Stimulated activated CD8-positive, alpha-beta memory T cell treated with anti-CD3 and anti-CD28 coated beads, Interleukin-15, amount 100 ng/mL, for 24 hours (primary cell): ENCODE data around the gene PDE5A.
"Not testable (repeated sequence)": the region's sequence is repeated elsewhere in the genome, so short reads cannot be mapped to it uniquely, and the experiment has no call there.

ENCODE experiments used
- DNase-seq: peaks from one replicate; pipeline ENCODE4 v3.0.0-alpha.2; 2020; ENCODE audit warnings: low read depth

Gene PDE5A

DNA sequence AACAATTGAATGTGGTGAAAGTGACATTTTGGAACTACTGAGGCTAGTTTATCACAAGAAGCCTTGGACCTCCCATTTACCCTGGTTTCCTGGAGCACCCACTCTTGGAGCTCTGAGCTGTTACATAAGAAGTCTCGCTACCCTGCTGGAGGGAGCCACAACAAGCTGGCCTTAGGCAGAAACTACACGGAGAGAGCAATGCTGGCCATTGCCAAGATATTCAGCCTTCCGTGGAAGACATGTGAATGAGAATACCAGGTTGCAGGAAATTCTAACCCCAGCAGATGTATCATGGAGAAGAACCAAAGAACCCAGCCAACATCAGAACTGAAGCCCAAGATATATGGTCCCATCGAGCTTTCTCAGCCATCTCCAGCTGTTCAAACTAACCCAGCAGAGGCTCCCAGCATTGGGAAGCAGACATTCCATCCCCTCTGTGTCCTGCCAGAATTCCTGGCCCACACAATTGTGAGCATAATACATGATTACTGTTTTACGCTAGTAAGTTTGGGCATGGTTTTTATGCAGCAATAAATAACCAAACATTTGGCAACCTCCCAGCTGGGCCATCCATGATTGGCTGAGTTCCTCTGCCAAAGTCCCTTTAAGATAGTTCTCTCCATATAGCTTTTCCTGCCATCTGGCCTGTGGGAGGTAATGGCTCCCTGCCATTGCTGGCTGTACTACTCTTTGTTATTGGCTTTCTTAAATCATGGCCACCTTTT is 17.9 kb upstream of the PDE5A start:
- no peak for DNase-seq

DNA sequence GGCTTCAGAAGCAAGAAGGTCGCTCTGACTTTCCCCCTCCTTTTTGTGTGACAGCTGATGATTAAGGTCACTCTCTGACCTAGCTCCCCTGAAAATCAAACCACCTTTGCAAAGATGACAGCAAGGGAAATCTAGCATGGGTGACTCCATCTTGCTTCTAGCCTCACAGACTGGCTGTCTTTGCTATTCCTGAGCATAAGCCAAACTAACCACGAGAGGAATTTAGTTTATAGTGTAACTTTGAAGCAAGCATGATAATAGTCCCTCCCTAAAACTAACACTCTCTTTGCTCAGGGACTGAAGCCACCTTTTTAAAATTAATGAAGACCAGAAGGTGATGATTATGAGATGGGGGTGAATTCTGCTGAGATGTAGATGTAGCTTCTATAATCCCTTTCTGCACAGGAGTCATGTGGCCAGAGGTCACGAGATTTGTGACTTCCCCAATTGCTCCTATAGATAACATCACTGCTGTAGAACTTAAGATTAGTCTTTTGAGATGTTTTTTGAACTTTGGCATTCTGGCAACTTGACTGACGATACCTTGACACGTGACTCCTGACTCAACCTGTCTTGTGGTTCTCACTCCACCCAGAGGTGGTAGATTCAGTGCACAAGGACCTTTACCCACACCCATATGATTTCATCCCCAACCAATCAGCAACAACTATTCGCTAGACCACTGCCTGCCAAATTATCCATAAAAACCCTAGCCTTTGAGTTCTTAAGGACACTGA is 14.9 kb upstream of the PDE5A start:
- no peak for DNase-seq

DNA sequence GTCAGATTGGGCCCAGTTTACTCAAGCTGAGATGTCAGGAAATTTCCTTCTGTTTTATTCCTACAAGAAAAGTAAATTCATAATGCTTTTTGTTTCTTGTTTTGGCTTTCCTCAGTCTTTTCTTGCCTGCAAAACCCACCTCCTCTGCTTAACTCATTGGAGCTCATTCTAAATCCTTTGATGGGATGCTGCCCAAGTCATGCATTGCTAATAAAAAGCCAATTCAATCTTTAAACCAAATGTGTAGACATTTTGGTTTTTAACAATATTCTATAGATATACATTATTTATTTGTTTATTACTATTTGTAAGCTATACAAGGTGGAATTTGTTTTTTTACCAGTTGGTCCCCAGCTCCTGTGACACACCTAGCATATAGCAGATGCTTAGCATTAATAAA is 13.2 kb upstream of the PDE5A start:
- DNase-seq = no peak

DNA sequence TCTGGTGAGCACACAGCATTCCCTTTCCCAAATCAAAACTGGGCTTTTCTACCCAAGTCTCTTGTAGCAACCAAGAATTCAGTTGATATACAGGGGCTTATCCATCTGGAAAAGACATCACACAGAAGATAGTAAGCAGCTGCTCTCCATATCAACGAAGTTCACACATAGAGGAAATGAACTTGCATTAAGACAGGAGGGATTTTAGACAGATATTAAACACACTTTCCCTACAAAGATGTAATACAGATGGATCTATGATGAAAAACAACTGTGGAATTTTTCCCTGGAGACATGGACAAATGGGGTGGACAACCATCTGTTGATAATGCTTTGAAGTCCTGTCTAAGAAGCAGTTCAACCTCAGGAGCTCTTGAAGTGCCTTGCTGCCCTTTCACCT is 9.8 kb upstream of the PDE5A start:
- no peak for DNase-seq

DNA sequence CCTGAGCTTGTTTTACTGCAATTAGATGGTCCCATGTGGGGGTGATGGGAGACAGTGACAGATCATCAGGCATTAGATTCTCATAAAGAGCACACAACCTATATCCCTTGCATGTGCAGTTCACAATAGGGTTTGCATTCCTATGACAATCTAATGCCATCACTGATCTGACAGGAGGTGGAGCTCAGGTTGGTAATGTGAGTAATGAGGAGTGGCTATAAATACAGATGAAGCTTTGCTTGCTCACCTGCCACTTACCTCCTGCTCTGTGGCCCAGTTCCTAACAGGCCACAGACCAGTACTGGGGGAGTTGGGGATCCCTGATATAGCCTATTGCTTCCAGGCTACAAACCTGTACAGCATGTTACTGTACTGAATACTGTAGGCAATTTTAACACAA is 8.2 kb upstream of the PDE5A start:
- not testable (repeated sequence) for DNase-seq

DNA sequence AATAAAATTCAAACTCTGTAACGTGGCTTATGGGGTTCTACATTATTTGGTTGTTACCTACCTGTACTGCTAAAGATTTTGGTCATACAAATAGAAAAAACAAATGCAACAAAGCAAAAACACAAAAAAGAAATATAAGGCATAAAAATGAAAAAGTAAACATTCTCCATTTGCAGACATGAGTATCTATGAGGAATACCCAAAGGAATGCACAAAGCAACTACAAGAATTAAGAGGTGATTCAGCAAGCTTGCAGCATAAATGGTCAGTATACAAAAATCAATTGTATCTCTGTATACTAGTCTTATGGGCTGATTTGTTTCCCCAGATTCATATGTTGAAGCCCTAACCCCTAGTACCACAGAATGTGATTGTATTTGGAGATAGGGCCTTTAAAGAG is 3.6 kb upstream of the PDE5A start:
- DNase-seq = no peak

DNA sequence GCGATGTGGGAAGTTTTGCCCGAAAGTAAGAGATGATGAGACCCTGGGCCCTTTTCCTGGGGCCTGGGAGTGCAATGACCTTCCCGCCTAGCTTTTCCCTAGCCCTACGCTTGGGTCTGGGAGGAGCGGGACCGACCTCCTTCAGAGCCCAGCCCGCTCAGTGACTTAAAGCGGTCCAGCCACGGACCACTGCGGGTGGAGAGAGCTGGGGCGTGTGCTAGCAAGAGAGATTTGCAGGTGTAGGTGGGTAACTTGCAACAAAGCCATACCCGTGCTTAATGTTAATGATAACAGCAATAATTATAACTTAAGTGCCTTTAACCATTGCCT is 503 bp upstream of the PDE5A start:
- DNase-seq = no peak

DNA sequence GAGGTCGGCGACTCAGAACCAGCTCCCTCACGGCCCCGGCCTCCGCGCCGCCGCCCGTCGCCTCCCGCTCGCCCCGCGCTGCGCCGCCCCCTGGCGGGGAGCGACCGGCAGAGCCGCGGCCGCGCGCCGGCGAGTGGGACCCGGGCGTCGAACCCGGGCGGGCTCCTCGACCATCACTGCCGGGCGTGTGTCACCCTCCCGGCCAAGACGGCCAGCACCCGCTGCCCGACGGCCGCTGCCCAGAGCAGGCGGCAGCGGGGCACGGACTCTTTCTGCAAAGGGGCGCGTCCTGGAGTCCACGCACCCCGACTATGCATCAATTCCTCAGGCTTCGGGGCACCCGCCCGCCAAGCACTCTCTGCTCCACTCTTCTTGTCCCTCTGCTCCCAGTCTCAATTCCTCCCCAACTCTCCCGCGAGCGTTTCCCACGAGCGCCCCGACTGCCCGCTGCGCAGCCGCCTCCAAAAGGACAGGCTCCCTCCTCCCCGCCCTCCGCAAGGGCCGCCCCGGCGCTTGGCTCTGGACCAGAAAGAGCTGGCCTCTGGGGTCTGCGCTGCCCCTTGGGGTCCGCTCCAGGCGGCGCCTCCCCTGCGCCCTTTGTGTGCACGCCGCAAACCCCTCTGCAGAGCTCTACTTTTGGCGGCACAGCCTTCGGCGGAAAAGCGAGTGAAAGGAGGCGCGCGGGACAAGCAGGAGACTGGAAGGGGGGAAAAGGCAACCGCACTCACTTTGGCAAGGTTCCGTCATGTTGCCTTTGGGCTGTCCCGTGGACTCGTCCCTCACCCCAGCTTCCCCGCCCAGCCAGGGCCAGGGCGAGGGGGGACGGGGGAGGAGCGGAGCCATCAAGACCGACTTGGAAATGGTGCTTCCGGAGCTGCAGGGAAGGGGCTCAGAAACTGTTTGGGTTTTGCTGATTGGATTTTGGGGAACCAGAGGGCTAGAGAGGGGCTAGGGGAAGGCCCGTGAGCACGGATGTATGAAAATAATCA is 1.0 kb downstream of the PDE5A start:
- peak; percentile 32 for DNase-seq

DNA sequence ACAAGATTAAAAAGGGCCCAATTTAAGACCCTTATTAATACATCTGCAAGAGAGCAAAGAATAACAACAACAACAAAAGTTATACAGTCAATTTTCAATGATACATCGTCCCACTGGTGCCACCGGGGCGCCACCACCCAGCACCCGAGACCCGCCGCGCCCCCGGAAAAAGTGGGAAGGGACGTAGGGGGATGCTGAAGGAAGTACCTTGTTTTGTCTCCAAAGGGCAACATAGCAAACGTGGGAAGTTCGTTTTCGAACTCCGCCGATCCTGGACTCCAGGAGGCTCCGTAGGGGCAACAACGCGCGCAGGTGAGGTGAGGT is 1.7 kb downstream of the PDE5A start:
- DNase-seq = no peak

DNA sequence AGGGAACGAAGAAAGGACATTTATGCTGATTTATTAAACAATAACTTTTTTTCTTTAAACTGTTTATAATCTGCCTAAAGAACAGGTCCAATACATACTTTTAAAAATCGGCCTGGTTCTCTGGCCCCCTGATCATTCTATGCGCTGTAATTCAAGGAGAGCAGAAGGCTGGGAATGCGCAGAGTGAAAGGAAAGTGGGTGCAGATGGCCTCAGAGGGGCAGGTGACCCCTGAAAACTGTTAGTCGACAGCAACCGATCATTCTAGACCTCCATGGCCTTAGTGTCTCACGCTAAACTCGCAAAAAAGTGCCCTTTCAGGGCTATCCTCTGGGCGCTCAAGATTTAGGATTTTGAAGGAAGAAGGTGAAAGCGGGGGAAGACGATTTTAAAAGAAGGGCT is 2.2 kb downstream of the PDE5A start:
- DNase-seq = no peak

DNA sequence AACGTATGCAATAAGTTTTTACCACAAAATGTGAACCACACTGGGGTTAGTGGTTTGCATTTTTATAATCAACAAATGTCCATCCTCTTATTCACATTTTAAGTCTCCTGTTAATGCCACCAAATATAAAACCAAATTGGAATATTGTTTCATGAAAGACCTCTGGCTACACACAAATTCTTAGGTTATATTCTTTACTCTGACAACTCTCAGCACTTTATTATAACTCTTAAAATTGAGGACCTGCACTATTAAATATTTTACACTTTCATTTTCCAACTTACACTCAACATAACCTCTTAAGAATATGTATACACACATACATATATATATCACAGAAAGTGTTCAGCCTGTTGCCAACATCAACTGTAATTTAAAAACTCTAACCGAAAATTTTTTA is 2.8 kb downstream of the PDE5A start:
- no peak for DNase-seq

DNA sequence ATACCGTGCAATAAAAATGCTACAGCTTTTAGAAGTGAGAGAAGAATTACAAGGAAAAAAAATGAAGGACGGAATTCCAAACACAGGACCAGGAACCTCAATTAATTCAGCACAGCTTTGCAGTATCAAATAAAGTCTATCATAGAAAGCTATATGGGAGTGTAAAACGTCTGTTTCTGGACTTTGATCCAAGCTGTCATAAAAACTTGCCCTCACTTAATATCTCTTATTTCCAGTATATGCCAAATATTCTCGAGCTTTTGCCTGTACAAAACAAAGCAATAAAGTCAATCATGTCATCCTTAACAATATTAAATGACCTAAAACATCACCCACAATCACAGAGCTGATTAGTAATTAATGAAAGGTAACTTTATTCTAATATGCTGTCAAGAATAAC is 4.2 kb downstream of the PDE5A start:
- no peak for DNase-seq

DNA sequence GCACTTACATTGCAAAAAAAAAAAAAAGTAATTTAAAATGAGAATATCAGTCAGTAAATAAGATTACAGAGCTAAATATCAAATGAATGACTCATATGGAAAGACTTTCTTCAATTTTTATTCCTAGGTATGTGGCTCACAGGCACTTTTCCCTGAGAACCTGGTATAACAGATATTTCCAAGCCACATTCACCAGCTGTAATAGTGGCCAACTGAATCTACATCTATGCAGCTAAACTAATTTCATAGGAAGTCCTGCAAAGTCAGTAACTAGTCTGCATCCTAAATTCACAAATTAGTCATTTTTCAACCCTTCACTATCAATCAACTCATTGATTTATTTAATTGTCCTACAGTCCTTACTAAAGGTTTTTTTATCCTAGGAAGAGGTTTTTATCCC is 5.6 kb downstream of the PDE5A start:
- DNase-seq = no peak

DNA sequence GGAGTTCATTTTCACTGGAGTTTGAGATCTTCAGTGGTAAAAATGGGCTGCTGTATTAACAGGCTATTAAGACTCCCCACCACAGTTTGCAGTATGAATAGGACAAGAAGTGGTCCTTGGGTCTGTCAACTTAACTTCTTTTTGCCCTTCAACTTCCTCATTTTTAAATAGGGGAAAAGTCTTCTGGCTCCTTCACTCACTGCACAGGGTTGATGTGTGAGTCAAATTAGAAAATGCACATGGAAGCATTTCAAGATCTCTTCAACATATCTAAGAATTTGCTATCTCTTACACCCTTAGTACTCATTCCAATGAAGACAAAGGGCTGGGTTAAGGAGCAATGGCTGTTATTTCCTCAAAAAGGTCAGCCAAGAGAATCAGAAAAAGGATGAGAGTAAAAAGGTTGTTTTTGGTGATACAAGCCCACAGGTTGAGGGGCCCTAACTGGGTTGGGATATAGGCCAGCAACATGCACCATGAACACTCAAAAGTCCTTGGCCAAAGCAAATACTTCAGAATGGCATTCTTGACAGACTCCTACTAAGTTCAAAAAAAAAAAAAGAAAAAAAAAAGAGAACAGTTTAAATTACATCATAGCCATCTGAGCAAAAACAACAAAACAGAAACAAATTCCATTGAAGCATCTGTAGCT is 13.4 kb downstream of the PDE5A start:
- DNase-seq = no peak

DNA sequence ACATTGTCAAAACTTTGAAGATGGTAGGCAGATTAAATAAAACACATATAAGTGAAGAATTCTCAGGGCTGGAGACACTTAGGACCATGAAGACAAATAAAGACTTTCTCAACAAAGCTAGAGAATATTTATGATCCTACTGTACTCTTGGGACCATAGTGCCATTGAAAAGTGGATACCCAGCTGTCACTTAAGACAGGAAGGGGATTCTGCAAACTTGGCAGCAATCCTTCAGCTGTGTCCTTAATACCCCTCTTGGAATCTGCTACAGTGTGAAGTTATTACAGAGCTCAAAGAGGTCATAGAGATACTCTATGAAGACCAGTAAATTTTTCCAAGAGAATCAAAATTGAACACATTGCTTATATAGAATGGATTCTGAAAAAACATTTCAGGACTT is 24.3 kb downstream of the PDE5A start:
- DNase-seq = no peak

DNA sequence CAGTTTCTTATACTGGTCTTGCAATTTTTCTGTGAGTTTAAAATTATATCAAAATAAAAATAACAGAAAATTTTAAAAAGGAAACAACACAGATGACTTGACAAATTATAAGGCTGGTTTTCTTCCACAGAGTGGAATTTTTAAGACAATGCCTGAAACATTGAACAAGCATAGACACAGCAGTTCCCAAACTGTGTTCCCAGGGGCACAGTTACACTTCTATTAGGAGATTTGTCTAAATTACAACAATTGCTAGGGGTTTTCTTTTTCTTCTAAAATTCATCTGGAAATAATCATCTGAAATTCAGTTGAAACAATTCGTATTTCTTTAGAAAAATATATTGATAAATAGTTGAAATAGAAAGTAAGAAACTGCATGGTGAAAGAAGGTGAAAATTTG is 26.2 kb downstream of the PDE5A start:
- DNase-seq = no peak

DNA sequence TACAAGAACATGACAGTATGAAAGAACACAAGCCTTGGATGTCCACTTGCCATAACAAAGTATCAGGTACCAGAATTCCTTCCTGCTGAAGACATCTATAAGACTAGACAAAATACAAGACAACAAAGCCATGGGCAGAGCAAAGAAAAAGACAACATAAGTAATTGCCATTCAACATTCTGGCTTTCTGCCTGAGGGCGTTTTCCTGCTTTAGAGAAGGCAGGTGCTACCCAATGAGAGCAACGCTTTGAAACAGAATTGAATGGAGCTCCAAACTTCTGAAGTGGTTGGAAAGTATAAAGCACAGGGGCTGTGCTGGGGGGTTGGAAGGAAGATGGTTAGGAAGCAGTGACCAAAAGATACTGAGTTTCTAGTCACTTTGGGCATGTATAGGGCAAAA is 30.1 kb downstream of the PDE5A start:
- DNase-seq = no peak

DNA sequence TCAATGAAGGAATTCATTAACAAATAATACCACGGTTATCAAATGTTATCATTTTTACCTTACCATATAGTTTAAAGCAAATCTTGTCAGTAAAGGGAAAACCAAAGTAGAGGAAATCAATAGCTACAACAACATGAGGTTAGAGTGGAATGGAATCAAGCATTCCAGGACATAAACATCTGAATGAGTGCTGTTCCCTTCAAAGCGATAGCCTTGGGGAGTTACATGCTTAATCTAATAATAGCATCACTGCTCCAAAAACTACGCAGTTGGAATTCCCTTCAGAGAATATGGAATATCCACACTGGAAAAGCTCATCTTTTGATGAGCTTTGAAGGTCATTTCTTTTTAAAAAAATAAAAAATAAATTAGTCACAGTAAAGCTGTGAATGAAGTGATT is 31.2 kb downstream of the PDE5A start:
- DNase-seq = no peak

DNA sequence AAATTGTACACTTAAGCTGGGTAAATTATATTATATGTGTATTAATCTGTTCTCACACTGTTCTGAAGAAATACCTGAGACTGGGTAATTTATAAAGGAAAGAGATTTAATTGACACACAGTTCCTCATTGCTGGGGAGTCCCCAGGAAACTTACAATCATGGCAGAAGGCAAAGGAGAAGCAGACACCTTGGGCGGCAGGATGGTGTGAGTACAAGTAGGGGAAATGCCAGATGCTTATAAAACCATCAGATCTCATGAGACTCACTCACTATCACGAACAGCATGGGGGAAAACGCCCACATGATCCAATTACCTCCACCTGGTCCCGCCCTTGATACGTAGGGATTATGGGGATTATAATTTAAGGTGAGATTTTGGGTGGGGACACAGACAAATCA is 34.9 kb downstream of the PDE5A start:
- DNase-seq = no peak

DNA sequence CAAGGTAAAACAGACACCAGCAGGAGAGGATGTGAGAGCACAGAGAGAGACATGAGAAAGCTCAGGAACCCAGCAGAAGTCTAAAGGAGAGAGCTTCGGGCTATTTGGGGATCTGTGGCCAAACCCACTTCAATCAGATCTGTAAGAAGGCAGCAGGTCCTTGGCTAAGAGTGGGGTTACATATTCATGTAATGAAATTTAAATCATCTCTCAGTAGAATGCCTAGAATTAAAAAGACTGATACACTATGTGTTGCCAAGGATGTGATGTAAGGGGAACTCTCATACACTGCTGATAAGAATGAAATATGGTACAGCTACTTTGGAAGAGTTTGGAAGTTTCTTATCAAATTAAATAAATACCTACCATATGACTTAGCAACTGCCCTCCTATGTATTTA is 35.8 kb downstream of the PDE5A start:
- no peak for DNase-seq

DNA sequence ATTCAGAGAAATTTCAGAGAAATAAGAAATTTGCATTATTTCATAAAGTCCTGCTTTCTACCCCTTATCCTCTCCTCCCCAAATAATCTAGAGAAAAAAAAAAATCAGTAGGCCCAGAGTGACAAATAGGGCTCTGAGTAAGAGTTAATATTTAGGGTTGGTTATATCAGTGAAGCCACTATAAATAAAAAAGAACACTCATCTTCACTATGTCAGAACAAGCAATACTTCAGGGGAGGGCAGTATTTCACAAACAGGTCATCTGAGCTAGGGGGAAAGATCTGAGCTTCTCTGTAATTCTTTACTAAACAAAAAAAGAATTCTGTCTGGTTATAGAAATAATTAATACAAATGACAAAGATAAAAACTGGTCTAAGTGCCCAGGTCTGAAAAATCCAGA is 39.4 kb downstream of the PDE5A start:
- DNase-seq = no peak

DNA sequence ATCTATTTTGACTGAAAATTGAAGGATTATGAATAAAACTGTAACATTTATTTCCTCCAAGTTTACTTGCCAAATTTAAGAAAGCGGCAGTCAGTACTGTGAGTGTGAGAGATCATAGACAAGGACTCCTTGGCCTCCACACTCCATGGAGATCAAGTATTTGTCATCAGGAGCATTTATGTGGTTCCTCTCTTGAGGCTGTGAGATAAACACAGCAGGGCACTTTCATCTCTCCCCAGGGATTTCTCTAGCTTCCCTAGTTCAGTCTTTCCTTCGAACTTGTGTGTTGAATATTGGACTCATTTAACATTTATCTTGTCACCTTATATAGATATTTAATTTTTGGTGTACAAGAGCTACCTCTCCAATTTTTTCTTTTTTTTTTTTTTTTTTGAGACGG is 40.8 kb downstream of the PDE5A start:
- no peak for DNase-seq

DNA sequence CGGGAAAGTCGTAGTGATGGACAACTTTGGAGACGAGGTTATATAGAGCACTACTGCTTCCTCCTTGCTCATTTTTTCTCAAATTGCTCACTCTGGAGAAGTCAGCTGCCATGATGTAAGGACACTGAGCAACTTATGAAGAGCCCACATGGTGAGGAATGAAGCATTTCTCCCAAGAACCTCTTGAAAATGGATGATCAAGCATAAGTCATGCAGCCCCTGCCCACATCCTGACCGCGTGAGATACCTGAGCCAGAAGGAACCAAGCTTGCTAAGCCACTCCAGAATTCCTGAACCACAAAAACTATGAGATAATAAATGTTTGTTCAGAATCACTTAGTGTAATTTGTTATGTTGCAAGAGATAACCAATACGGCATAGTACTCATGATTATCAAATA is 42.8 kb downstream of the PDE5A start:
- DNase-seq = no peak
